NCI-H774 (cell line): Measurements from ENCODE around the gene TMEM185A.
"Not testable (repeated sequence)": the region's sequence is repeated elsewhere in the genome, so short reads cannot be mapped to it uniquely, and the experiment has no call there.

Experiments used
- DNase-seq: peaks from one replicate; lab custom pipeline; 2025; lab: John Stamatoyannopoulos, UW

Gene TMEM185A

DNA sequence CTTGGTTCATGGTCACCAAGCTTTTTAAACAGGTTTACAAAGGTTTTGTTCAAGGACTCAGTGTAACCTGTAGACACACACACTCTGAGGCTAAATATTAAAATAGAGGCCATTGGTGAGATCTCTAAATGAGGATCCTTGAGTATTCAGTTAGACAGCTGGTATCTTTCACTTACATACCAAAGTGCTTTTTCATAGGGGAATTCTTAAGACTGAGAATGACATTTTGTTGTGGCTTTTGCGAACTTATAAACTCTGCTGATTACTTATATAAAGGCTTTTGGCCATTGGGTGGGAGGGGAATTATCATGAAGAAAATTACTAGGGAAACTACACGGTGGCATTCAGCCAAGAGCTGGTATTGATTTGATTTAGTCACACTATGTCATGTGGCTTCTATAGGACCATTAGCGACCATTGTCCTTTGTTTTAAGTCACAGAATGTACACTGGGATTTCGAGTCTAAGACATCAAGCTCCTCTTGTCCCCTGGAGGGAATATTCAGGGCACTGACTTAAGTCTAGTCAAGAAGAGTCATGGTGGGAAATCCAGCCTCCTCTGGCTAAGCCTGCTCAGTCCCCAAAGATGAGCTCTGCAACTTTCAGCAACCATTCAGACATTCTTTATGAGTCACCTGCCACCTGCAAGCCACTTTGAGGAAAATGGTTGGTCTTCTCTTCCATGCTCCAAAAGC, 80.2 kb downstream of the TMEM185A start:
- not testable (repeated sequence) for DNase-seq

DNA sequence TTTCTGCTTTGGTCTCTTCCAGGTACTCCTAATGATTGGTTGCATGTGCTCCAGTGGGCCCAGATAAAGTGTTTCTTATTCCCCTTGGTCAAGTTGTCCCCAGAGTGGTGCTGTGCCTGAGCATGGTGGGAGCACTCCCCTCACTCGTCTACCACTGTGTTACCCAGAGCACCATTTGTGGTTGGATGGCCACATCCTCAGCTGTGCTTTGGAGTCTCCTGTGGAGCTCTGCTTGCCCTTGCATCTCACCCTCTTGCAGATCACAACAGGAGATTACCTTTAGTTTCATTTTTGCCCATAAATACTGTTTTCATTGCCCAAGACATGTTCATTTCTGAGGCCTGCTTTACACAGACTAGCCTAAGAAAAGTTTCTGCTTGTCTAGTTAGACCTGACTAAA, 81.1 kb downstream of the TMEM185A start:
- not testable (repeated sequence) for DNase-seq

DNA sequence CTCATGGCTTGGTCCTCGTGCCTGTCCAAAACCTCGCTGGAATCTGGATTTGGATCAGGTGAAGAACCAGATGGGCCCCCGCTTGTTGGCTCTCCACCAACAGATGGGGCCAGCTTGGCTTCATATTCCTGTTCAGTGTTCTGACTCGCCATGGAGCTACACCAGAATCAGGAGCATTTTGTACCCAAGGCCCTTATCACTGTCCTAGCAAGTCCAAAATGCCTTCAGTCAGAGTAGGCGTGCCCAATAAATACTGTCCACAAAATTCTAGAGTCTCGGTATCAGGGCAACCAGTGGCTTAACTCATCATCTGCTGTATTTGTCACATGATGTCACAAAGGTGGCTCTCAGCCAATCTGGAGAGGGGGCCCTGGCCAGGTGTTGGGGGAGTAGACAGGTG, 81.9 kb downstream of the TMEM185A start, which contains the start of gene HSFX3:
Gene HSFX3, minus strand, starts transcription at position 224 of the 400 bp plus-strand sequence. Its CDS starts 72 bp downstream, at position 152.
- not testable (repeated sequence) for DNase-seq

DNA sequence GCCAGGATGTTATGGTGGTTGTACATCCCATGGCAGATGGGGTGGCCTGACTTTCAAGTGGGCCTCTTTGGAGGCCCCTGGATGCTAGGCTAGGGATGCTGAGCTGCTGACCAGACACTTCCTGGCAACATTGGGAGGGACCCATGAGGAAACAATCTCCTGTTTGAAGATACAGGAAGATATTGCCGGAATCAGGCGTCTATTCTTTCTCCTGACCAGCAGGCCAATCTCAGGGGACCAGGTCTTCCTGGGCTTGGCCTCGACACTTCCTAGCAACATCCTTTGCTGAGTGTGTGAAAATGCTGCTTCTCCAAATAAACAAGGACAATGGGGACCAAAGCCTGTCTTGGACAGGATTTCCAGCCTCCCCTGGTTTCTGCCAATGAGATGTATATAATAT, 83.8 kb downstream of the TMEM185A start:
- DNase-seq = not testable (repeated sequence)

DNA sequence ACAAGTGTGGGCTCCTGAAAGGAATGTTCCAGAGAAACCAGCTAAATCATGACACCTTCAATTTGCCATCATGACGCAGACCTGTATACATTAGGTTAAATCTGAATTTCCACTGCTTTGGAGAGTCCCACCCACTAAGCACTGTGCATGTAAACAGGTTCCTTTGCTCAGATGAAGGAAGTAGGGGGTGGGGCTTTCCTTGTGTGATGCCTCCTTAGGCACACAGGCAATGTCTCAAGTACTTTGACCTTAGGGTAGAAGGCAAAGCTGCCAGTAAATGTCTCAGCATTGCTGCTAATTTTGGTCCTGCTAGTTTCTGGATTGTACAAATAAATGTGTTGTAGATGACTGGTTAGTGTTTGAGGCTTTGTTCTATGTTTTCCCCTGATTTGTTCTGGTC, 84.6 kb downstream of the TMEM185A start:
- not testable (repeated sequence) for DNase-seq
